Stimulated activated naive CD8-positive, alpha-beta T cell treated with anti-CD3 and anti-CD28 coated beads, Interleukin-15, amount 100 ng/mL, for 72 hours (primary cell): ENCODE data around the gene LINGO1.
A peak's percentile ranks its signal among the peaks of the same experiment; 100 is the strongest.

Experiments
- ATAC-seq: fragments of 150-1000 bp; cut with Tn5 transposase; 2 replicates; pipeline ENCODE4 v1.10.0; 2021; ENCODE audit warnings: mild to moderate bottlenecking, moderate library complexity
- DNase-seq, 2 donors: peaks; one replicate each; pipeline ENCODE4 v3.0.0; 2021 to 2022
- H3K27ac Mint-ChIP-seq, 2 donors: one replicate each; pipeline ENCODE4 v1.8.0; 2022; ENCODE audit warnings: mild to moderate bottlenecking in 2 of 2, mixed read lengths in 2 of 2, moderate library complexity in 2 of 2
- H3K27me3 Mint-ChIP-seq: one replicate; pipeline ENCODE4 v1.8.0; 2022; ENCODE audit warnings: mixed read lengths
- H3K4me1 Mint-ChIP-seq: one replicate; pipeline ENCODE4 v1.8.0; 2022; ENCODE audit warnings: mild to moderate bottlenecking, mixed read lengths
- H3K4me3 Mint-ChIP-seq, 2 donors: one replicate each; pipeline ENCODE4 v1.8.0; 2022; ENCODE audit warnings: mild to moderate bottlenecking in 2 of 2, mixed read lengths in 2 of 2, moderate library complexity in 1 of 2
- H3K9me3 Mint-ChIP-seq, 2 donors: one replicate each; pipeline ENCODE4 v1.8.0; 2022; ENCODE audit warnings: mixed read lengths in 2 of 2

Gene LINGO1

GRCh38 chr15:77603611-77604336, 28.9 kb downstream of the LINGO1 start:
- Mint-ChIP-seq H3K27ac (no peak overlapping the region), H3K9me3 (no peaks in the 10 kb centered on the region), H3K4me1 (peaks cover 13% of the 10 kb centered on the region), H3K4me3 (no peak overlapping the region), H3K27me3 (peaks cover 11% of the 10 kb centered on the region)
- DNase-seq (no peak), ATAC-seq (peak; percentile 5)

DNA sequence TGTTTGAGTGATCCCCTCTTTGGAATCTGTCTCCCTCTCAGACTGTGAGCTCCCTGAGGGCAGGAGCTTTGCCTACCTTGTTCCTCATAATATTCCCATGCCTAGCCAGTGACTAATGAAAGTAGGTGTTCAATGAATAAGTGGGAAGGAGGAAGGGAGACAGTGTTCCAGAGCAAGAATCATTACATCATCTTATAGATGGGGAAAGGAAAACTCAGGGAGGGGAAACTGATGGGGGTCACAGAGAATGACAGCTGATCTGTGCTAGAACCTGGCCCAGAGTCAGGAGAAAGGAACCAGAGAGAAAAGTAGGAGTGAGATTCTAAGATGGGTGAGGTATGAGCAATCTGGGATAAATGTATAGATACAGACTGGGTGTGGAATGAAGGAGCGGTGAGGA, 29.9 kb downstream of the LINGO1 start:
- Mint-ChIP-seq H3K4me1 (peaks cover 13% of the 10 kb centered on the region), H3K9me3 (no peaks in the 10 kb centered on the region), H3K4me3 (no peak overlapping the region), H3K27me3 (peaks cover 11% of the 10 kb centered on the region), H3K27ac (no peak overlapping the region)
- no peak for DNase-seq
- no peak for ATAC-seq

DNA sequence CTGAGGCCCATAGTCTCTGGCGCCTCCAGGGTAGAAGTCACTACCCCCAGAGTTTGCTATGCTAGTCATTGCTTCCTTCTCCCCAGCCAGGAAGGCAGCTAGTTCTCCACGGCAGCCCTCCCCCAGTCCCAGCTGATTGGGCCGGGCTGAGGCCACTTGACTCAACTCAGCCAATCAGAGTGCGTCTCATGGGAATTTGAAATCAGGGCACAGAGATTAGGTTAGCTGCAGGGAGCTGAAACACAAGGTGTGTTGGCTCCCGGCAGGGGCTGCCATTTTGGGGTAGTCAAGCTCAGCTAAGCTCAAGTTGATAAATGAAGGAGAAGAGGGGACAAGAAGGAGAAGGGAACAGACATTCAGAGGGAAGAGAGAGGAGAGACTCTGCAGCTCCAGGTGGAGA, 32.8 kb downstream of the LINGO1 start:
- ATAC-seq = no peak
- DNase-seq = no peak
- H3K27me3 Mint-ChIP-seq = peaks cover under 1% of the 10 kb centered on the region
- no peaks in the 10 kb centered on the region for H3K9me3 Mint-ChIP-seq
- peaks cover 9% of the 10 kb centered on the region for H3K4me1 Mint-ChIP-seq
- H3K27ac Mint-ChIP-seq = no peak overlapping the region
- no peak overlapping the region for H3K4me3 Mint-ChIP-seq

DNA sequence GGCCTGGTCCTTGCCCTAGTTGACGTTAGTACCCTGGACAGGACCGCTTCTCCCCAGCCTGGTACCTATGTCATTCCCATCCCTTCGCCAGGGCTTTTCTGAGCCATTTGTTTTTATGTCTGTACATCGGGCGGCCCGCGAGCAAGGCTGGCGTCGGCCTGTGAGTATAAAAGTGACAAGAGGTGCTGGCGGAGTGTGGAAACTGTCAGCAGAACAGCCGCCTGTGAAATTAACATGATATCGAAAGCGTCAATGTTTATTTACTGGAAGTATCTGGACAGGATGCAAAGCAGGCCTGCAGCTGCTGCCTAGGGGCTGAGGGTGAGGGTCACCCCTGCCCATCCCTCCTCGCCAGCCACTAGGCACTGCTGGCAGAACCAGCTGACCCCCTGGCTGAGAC, 33.4 kb downstream of the LINGO1 start:
- H3K4me1 Mint-ChIP-seq = peaks cover 3% of the 10 kb centered on the region
- H3K27me3 Mint-ChIP-seq = no peaks in the 10 kb centered on the region
- ATAC-seq = no peak
- H3K9me3 Mint-ChIP-seq = no peaks in the 10 kb centered on the region
- no peak overlapping the region for H3K27ac Mint-ChIP-seq
- no peak overlapping the region for H3K4me3 Mint-ChIP-seq
- DNase-seq = no peak

GRCh38 chr15:77598644-77599043, 34.1 kb downstream of the LINGO1 start:
- H3K4me3 Mint-ChIP-seq = no peak overlapping the region
- H3K4me1 Mint-ChIP-seq = no peaks in the 10 kb centered on the region
- H3K27ac Mint-ChIP-seq = no peak overlapping the region
- H3K27me3 Mint-ChIP-seq = no peaks in the 10 kb centered on the region
- no peak for DNase-seq
- ATAC-seq = no peak
- no peaks in the 10 kb centered on the region for H3K9me3 Mint-ChIP-seq

GRCh38 chr15:77597804-77598453, 34.8 kb downstream of the LINGO1 start:
- Mint-ChIP-seq H3K27ac (no peak overlapping the region), H3K4me1 (no peaks in the 10 kb centered on the region), H3K4me3 (no peak overlapping the region), H3K27me3 (no peaks in the 10 kb centered on the region), H3K9me3 (no peaks in the 10 kb centered on the region)
- ATAC-seq = no peak
- DNase-seq = no peak

DNA sequence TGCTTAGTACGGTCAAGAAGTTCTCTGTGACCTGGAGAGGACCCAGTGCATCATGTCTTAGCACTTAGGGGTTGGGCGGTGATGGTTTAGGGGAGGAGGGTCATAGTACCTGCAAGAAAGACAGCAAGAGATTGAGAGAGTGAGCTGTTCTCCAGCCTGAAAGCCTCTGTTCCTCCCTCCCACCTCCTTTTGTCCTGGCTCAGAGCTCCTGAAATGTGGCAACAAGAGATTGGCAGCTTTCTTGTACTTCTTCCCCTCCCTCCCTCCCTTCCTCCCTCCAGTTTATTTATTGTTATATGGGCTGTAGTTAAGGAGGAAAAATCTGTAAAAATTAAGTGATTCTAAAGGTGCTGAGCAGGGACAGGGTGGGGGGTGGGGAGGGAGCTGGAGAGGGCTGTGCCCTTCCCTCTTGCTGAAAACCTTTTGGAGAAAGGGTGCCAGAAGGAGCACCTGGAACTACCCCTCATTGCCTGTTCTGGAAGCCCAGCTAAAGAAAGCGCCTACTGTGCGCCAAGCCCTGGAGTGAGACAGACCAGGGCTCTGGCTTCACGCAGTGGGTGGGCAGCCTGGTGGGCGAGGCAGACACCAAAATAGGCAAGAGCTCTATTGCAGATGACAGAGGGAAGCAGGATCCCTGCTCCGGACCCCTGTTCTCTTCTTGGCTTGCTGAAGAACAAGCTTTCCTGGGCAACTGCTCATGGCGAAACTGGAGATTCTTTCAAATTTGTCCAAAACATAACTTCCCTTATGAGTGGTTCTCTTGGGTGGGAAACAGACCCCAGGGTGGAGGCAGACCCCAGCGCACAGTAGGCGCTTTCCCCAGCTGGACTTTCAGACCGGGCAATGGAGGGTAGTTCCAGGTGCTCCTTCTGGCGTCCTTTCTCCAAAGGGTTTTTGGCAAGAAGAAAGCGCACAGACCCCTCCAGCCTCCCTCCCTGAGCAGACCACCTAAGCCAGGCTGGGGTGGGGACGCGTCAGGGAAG, 35.6 kb downstream of the LINGO1 start:
- H3K4me3 Mint-ChIP-seq = no peak overlapping the region
- no peaks in the 10 kb centered on the region for H3K4me1 Mint-ChIP-seq
- ATAC-seq (no peak), DNase-seq (no peak)
- no peak overlapping the region for H3K27ac Mint-ChIP-seq
- H3K9me3 Mint-ChIP-seq = no peaks in the 10 kb centered on the region
- H3K27me3 Mint-ChIP-seq = no peaks in the 10 kb centered on the region

GRCh38 chr15:77595231-77595630, 37.5 kb downstream of the LINGO1 start:
- DNase-seq = no peak
- Mint-ChIP-seq H3K27me3 (no peaks in the 10 kb centered on the region), H3K9me3 (no peaks in the 10 kb centered on the region), H3K4me3 (no peak overlapping the region), H3K4me1 (no peaks in the 10 kb centered on the region), H3K27ac (no peak overlapping the region)
- no peak for ATAC-seq

- H3K4me3 Mint-ChIP-seq = no peak overlapping the region
- no peak for ATAC-seq
Observed at GRCh38 chr15:77592758-77593157, 40.0 kb downstream of the LINGO1 start.

DNA sequence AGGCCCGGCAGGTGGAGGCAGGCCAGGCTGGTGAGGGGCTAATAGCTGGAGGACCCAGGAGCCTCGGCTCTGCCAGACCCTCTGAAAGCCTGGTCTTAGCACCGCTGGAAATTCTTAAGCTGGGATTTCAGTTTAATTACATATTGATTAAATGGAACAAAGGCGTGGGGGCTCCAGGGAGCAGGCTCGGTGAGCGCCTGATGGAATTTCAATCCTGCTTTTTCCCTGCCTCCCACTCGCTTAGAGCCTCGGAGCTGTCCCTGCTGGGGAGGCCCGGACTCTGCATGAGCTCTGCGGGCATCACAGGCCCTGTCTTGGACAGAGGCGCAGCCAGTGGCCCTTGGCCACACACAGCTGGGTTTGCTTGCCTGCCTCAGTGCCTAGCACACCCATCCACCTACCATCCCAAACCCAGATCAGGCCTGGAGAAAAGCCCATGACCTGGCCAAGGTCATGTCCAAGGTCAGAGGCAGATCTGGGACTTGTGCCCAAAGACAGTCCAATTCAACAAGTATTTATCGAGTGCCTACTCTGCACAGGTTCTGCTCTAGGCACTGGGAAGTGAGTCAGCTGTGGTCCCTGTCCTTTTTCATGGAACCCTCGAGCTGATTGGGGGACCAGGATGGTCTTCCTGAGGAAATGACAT, 40.6 kb downstream of the LINGO1 start:
- no peak overlapping the region for H3K27ac Mint-ChIP-seq
- DNase-seq = no peak
- no peak overlapping the region for H3K4me3 Mint-ChIP-seq
- ATAC-seq = no peak
- H3K4me1 Mint-ChIP-seq = no peaks in the 10 kb centered on the region
- H3K27me3 Mint-ChIP-seq = no peaks in the 10 kb centered on the region
- no peaks in the 10 kb centered on the region for H3K9me3 Mint-ChIP-seq

More at GRCh38 chr15:77592758-77593157, 40.0 kb downstream of the LINGO1 start:
- Mint-ChIP-seq H3K4me1 (no peaks in the 10 kb centered on the region), H3K9me3 (no peaks in the 10 kb centered on the region), H3K27ac (no peak overlapping the region), H3K27me3 (no peaks in the 10 kb centered on the region)
- DNase-seq = no peak

GRCh38 chr15:77589839-77590238, 42.9 kb downstream of the LINGO1 start:
- ATAC-seq = no peak

GRCh38 chr15:77588126-77588525, 44.6 kb downstream of the LINGO1 start:
- Mint-ChIP-seq H3K27me3 (no peaks in the 10 kb centered on the region), H3K9me3 (no peaks in the 10 kb centered on the region), H3K4me3 (no peak overlapping the region), H3K27ac (no peak overlapping the region), H3K4me1 (no peaks in the 10 kb centered on the region)
- no peak for DNase-seq
- no peak for ATAC-seq

More at GRCh38 chr15:77589839-77590238, 42.9 kb downstream of the LINGO1 start:
- H3K4me1 Mint-ChIP-seq = no peaks in the 10 kb centered on the region
- H3K27me3 Mint-ChIP-seq = no peaks in the 10 kb centered on the region
- DNase-seq = no peak
- H3K9me3 Mint-ChIP-seq = no peaks in the 10 kb centered on the region
- H3K27ac Mint-ChIP-seq = no peak overlapping the region
- no peak overlapping the region for H3K4me3 Mint-ChIP-seq

DNA sequence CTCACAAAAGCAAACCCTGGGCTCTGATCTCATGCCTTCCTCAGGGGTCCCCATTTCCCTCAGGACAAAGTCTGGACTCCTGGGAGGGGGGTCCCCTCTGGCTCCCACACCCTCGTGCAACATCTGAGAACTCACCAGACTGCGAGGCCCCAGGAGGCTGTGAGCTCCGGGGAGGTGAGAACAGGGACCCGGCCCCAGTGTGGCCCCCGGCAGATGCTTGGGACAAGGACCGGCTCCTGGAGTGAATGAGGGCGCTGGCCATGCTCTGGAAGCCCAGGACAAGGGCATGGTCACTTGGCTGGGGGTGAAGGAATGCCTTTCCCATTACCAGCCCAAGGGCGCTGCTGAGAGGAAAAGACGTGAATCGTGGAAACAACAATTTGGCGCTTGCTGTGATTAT, 48.0 kb downstream of the LINGO1 start:
- Mint-ChIP-seq H3K4me1 (no peaks in the 10 kb centered on the region), H3K27ac (no peak overlapping the region), H3K9me3 (no peaks in the 10 kb centered on the region), H3K27me3 (no peaks in the 10 kb centered on the region), H3K4me3 (no peak overlapping the region)
- no peak for ATAC-seq
- DNase-seq = no peak

GRCh38 chr15:77584201-77584600, 48.5 kb downstream of the LINGO1 start:
- DNase-seq (no peak), ATAC-seq (no peak)
- no peaks in the 10 kb centered on the region for H3K9me3 Mint-ChIP-seq
- H3K4me1 Mint-ChIP-seq = no peaks in the 10 kb centered on the region
- no peak overlapping the region for H3K27ac Mint-ChIP-seq
- no peak overlapping the region for H3K4me3 Mint-ChIP-seq
- H3K27me3 Mint-ChIP-seq = no peaks in the 10 kb centered on the region

DNA sequence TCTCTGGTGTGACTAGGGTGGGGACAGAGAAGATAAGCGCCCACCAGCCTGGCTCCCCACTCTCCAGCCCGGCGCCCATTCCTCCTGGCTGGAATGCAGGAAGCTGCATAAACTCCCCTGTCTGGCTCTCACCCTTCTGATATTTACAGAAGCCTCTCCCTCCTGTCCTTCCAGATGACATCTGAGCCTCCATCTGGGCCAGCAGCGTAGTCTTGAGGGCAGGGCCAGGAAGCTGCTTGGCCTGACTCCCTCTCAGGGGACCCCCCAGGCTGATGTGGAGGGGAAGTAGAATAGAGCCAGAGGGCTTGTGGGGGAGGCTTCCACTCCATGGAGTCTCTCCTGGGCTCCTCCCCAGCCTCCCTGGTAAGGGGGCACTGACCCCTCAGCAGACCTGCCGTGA, 49.9 kb downstream of the LINGO1 start:
- H3K4me1 Mint-ChIP-seq = no peaks in the 10 kb centered on the region
- H3K27me3 Mint-ChIP-seq = no peaks in the 10 kb centered on the region
- H3K9me3 Mint-ChIP-seq = no peaks in the 10 kb centered on the region
- peak overlapping the region in 1 of 2 donors; percentile 24 for H3K27ac Mint-ChIP-seq
- H3K4me3 Mint-ChIP-seq = no peak overlapping the region
- DNase-seq = no peak
- ATAC-seq = no peak
